ENCODE measurements around the gene ARFGAP1.

ARFGAP1 gene

GRCh38 chr20:63293871-63294535 lies 21.4 kb downstream of the ARFGAP1 start:
- peaks cover 0 to 61% (median 11%) of the 10 kb centered on the region in 5 experiments for H3K27me3 ChIP-seq (replicated peaks in 2 of 5; ENCODE audit: control insufficient read depth in 4 of 5, insufficient read depth in 5 of 5, low read length in 4 of 5)
- no peak overlapping the region for H3K27ac ChIP-seq (ENCODE audit: insufficient read depth in 1 of 2, low read depth in 1 of 2, low read length in 2 of 2, poor library complexity in 1 of 2, severe bottlenecking in 2 of 2)
- ChIA-PET POLR2A (no interaction called here), CTCF (interaction anchor here (1.1 to 1.6 kb wide), 2 partner anchors 28 to 70 kb away, joined by 3 to 4 read pairs; no protein-coding TSS in a partner anchor)
- WGBS (ENCODE audit: insufficient coverage) = 91% methylated on average over 11 of the region's 22 CpGs
- H3K4me1 ChIP-seq (ENCODE audit: control extremely low read depth in 1 of 4, control insufficient read depth in 4 of 4, insufficient read depth in 4 of 4, low read length in 3 of 4) = peaks cover 0 to 1% (median 0%) of the 10 kb centered on the region in 4 experiments
- H3K36me3 ChIP-seq (ENCODE audit: control insufficient read depth in 4 of 4, insufficient read depth in 4 of 4, low read length in 3 of 4) = peaks cover 0 to 4% (median 2%) of the 10 kb centered on the region in 4 experiments
- no peak for DNase-seq
- H3K9me3 ChIP-seq (ENCODE audit: control extremely low read depth in 1 of 5, control insufficient read depth in 4 of 5, insufficient read depth in 2 of 5, low read depth in 1 of 5, low read length in 4 of 5) = no peaks in the 10 kb centered on the region
- no peak overlapping the region for H3K4me3 ChIP-seq (ENCODE audit: control insufficient read depth in 1 of 7, extremely low read depth in 1 of 7, insufficient read depth in 4 of 7, low read depth in 2 of 7, low read length in 6 of 7)

DNA sequence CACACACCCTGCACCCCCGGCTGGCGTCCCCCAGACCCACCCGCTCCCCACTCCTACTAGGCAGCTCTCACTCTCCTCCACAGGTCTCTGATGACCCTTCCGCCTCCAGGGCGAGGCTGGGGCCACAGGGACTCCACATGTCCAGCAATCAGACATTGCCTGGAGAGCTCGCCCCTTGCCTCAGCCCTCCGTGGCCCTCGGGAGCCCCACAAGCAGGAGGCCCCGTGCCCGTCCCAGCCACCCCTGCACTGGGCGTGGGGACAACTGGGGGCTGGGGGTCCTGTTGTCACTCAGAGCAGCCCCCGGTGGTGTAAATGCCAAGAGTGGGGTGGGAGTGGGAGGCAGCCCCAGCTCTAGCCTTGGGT lies 21.9 kb downstream of the ARFGAP1 start:
- WGBS (ENCODE audit: insufficient coverage) = 90% methylated on average over 12 of the region's 12 CpGs
- peaks cover 0 to 67% (median 11%) of the 10 kb centered on the region in 5 experiments for H3K27me3 ChIP-seq (replicated peaks in 2 of 5; ENCODE audit: control insufficient read depth in 4 of 5, insufficient read depth in 5 of 5, low read length in 4 of 5)
- no peak for DNase-seq
- H3K9me3 ChIP-seq (ENCODE audit: control extremely low read depth in 1 of 5, control insufficient read depth in 4 of 5, insufficient read depth in 2 of 5, low read depth in 1 of 5, low read length in 4 of 5) = no peaks in the 10 kb centered on the region
- H3K27ac ChIP-seq (ENCODE audit: insufficient read depth in 1 of 2, low read depth in 1 of 2, low read length in 2 of 2, poor library complexity in 1 of 2, severe bottlenecking in 2 of 2) = no peak overlapping the region
- peaks cover 0 to 1% (median 0%) of the 10 kb centered on the region in 4 experiments for H3K4me1 ChIP-seq (ENCODE audit: control extremely low read depth in 1 of 4, control insufficient read depth in 4 of 4, insufficient read depth in 4 of 4, low read length in 3 of 4)
- no peak overlapping the region for H3K4me3 ChIP-seq (ENCODE audit: control insufficient read depth in 1 of 7, extremely low read depth in 1 of 7, insufficient read depth in 4 of 7, low read depth in 2 of 7, low read length in 6 of 7)
- ChIA-PET POLR2A (no interaction called here), CTCF (interaction anchor here (1.1 to 1.6 kb wide), 2 partner anchors 28 to 70 kb away, joined by 3 to 4 read pairs; no protein-coding TSS in a partner anchor)
- H3K36me3 ChIP-seq (ENCODE audit: control insufficient read depth in 4 of 4, insufficient read depth in 4 of 4, low read length in 3 of 4) = no peaks in the 10 kb centered on the region

DNA sequence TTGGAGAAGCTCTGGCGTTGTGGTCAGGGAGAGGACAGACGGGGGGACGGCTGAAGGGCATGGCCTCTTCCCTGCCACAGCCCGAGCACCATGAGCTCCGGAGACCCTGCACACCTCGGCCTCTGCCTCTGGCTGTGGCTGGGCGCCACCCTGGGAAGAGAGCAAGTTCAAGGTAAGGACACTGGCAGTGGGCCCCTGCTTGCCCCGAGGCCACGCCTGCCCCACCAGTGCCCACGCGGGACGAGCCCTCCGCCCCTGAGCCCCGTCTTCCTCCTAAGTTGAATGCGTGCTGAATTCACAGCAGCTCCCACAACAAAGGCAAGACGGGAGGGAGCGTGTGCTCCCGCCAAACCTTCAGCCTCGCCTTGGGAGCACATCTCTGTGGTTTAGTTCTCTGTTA lies 22.4 kb downstream of the ARFGAP1 start:
- H3K4me1 ChIP-seq (ENCODE audit: control extremely low read depth in 1 of 4, control insufficient read depth in 4 of 4, insufficient read depth in 4 of 4, low read length in 3 of 4) = peaks cover 0 to 1% (median 0%) of the 10 kb centered on the region in 4 experiments
- DNase-seq = no peak
- H3K36me3 ChIP-seq (ENCODE audit: control insufficient read depth in 4 of 4, insufficient read depth in 4 of 4, low read length in 3 of 4) = no peaks in the 10 kb centered on the region
- ChIA-PET CTCF (interaction anchor here (1.1 to 1.3 kb wide), 2 partner anchors 15 to 29 kb away, joined by 3 to 4 read pairs; no protein-coding TSS in a partner anchor), POLR2A (no interaction called here)
- H3K27me3 ChIP-seq (replicated peaks in 2 of 5; ENCODE audit: control insufficient read depth in 4 of 5, insufficient read depth in 5 of 5, low read length in 4 of 5) = peaks cover 0 to 67% (median 11%) of the 10 kb centered on the region in 5 experiments
- WGBS (ENCODE audit: insufficient coverage) = 65% methylated on average over 16 of the region's 19 CpGs
- no peak overlapping the region for H3K4me3 ChIP-seq (ENCODE audit: control insufficient read depth in 1 of 7, extremely low read depth in 1 of 7, insufficient read depth in 4 of 7, low read depth in 2 of 7, low read length in 6 of 7)
- H3K9me3 ChIP-seq (ENCODE audit: control extremely low read depth in 1 of 5, control insufficient read depth in 4 of 5, insufficient read depth in 2 of 5, low read depth in 1 of 5, low read length in 4 of 5) = no peaks in the 10 kb centered on the region
- H3K27ac ChIP-seq (ENCODE audit: insufficient read depth in 1 of 2, low read depth in 1 of 2, low read length in 2 of 2, poor library complexity in 1 of 2, severe bottlenecking in 2 of 2) = no peak overlapping the region

GRCh38 chr20:63295422-63295821 lies 22.8 kb downstream of the ARFGAP1 start:
- POLR2A ChIA-PET = no interaction called here

DNA sequence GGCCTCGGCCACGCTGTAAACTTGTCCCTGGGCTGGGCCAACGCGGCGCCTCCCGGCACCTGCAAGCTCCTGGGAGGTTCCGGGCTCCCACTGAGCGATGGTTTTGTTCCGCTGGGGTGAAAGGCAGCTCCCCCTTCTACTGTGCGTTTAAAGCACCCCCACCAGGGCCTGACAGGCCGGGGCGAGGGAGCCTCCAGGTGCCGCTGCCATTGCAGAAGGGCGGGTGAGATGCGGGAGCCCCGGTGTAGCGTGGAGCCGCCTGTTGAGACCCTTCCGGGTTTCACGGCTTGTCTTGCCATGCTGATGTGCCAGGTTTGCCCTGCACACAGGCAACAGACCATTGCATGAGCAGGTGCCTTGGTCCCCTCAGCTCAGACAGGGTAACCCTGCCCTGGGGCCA lies 23.2 kb downstream of the ARFGAP1 start:
- H3K27ac ChIP-seq (ENCODE audit: insufficient read depth in 1 of 2, low read depth in 1 of 2, low read length in 2 of 2, poor library complexity in 1 of 2, severe bottlenecking in 2 of 2) = no peak overlapping the region
- no peaks in the 10 kb centered on the region for H3K36me3 ChIP-seq (ENCODE audit: control insufficient read depth in 4 of 4, insufficient read depth in 4 of 4, low read length in 3 of 4)
- no peak overlapping the region for H3K4me3 ChIP-seq (ENCODE audit: control insufficient read depth in 1 of 7, extremely low read depth in 1 of 7, insufficient read depth in 4 of 7, low read depth in 2 of 7, low read length in 6 of 7)
- peaks cover 0 to 1% (median 0%) of the 10 kb centered on the region in 4 experiments for H3K4me1 ChIP-seq (ENCODE audit: control extremely low read depth in 1 of 4, control insufficient read depth in 4 of 4, insufficient read depth in 4 of 4, low read length in 3 of 4)
- no peaks in the 10 kb centered on the region for H3K9me3 ChIP-seq (ENCODE audit: control extremely low read depth in 1 of 5, control insufficient read depth in 4 of 5, insufficient read depth in 2 of 5, low read depth in 1 of 5, low read length in 4 of 5)
- ChIA-PET CTCF (interaction anchor here (1.1 to 1.3 kb wide), 2 partner anchors 15 to 73 kb away, joined by 3 to 4 read pairs; no protein-coding TSS in a partner anchor), POLR2A (no interaction called here)
- no peak for DNase-seq
- 8% methylated on average over 18 of the region's 20 CpGs for WGBS (ENCODE audit: insufficient coverage)
- peaks cover 0 to 68% (median 11%) of the 10 kb centered on the region in 5 experiments for H3K27me3 ChIP-seq (replicated peaks in 2 of 5; ENCODE audit: control insufficient read depth in 4 of 5, insufficient read depth in 5 of 5, low read length in 4 of 5)

More at GRCh38 chr20:63295422-63295821, 22.8 kb downstream of the ARFGAP1 start:
- CTCF ChIA-PET = interaction anchor here (1.3 kb wide), 1 partner anchor 15 kb away, joined by 4 read pairs; no protein-coding TSS in a partner anchor
- peaks cover 0 to 67% (median 11%) of the 10 kb centered on the region in 5 experiments for H3K27me3 ChIP-seq (replicated peaks in 2 of 5; ENCODE audit: control insufficient read depth in 4 of 5, insufficient read depth in 5 of 5, low read length in 4 of 5)
- no peak for DNase-seq
- H3K36me3 ChIP-seq (ENCODE audit: control insufficient read depth in 4 of 4, insufficient read depth in 4 of 4, low read length in 3 of 4) = no peaks in the 10 kb centered on the region
- 24% methylated on average over 16 of the region's 17 CpGs for WGBS (ENCODE audit: insufficient coverage)
- no peak overlapping the region for H3K27ac ChIP-seq (ENCODE audit: insufficient read depth in 1 of 2, low read depth in 1 of 2, low read length in 2 of 2, poor library complexity in 1 of 2, severe bottlenecking in 2 of 2)
- H3K4me1 ChIP-seq (ENCODE audit: control extremely low read depth in 1 of 4, control insufficient read depth in 4 of 4, insufficient read depth in 4 of 4, low read length in 3 of 4) = peaks cover 0 to 1% (median 0%) of the 10 kb centered on the region in 4 experiments
- no peak overlapping the region for H3K4me3 ChIP-seq (ENCODE audit: control insufficient read depth in 1 of 7, extremely low read depth in 1 of 7, insufficient read depth in 4 of 7, low read depth in 2 of 7, low read length in 6 of 7)
- H3K9me3 ChIP-seq (ENCODE audit: control extremely low read depth in 1 of 5, control insufficient read depth in 4 of 5, insufficient read depth in 2 of 5, low read depth in 1 of 5, low read length in 4 of 5) = no peaks in the 10 kb centered on the region

DNA sequence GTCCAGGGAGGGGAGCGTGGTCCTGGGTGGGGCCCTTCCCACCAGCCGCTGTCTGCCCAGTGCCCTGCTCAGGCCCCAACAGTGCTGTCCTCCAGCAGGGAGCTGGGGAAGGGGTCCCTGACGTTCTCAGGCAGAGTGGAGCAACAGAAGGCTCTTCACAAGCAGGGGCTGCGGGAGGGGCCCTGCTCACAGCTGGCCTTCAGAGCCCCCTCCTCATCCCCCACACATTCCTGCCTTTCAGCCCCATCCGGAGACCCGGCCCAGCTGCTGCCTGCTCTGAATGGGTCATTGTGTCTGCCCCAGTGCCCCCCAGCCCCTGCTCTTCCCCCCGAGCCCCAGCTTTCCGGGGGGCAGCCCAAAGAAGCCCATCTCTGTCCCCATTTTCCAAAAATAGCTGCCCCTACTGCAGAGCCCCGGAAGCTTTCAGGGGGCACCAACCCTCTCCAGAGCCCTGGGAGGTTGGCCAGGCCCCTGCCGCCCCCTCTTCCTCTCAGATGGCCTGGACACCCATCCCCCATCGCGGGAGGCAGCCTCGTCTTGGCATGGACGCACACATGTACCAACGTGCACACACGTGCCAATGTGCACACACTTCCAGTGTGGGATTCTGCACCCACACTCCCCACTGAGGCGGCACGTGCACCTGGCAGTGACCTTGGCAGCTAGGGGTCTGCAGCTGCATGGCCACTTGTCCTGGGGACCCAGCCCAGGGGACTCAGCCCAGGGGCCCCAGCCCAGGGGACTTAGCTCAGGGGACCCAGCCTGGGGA lies 24.1 kb downstream of the ARFGAP1 start:
- peaks cover 0 to 1% (median 0%) of the 10 kb centered on the region in 4 experiments for H3K4me1 ChIP-seq (ENCODE audit: control extremely low read depth in 1 of 4, control insufficient read depth in 4 of 4, insufficient read depth in 4 of 4, low read length in 3 of 4)
- peaks cover 0 to 69% (median 11%) of the 10 kb centered on the region in 5 experiments for H3K27me3 ChIP-seq (replicated peaks in 2 of 5; ENCODE audit: control insufficient read depth in 4 of 5, insufficient read depth in 5 of 5, low read length in 4 of 5)
- whole genome bisulfite sequencing (ENCODE audit: insufficient coverage) = 67% methylated on average over 13 of the region's 18 CpGs
- DNase-seq = no peak
- ChIA-PET POLR2A (no interaction called here), CTCF (interaction anchor here (1.1 to 1.5 kb wide), 3 partner anchors 9 to 74 kb away, joined by 3 to 4 read pairs (median 4); no protein-coding TSS in a partner anchor)
- peaks cover 0 to 6% (median 0%) of the 10 kb centered on the region in 5 experiments for H3K9me3 ChIP-seq (ENCODE audit: control extremely low read depth in 1 of 5, control insufficient read depth in 4 of 5, insufficient read depth in 2 of 5, low read depth in 1 of 5, low read length in 4 of 5)
- H3K27ac ChIP-seq (ENCODE audit: insufficient read depth in 1 of 2, low read depth in 1 of 2, low read length in 2 of 2, poor library complexity in 1 of 2, severe bottlenecking in 2 of 2) = no peak overlapping the region
- no peaks in the 10 kb centered on the region for H3K36me3 ChIP-seq (ENCODE audit: control insufficient read depth in 4 of 4, insufficient read depth in 4 of 4, low read length in 3 of 4)
- H3K4me3 ChIP-seq (ENCODE audit: control insufficient read depth in 1 of 7, extremely low read depth in 1 of 7, insufficient read depth in 4 of 7, low read depth in 2 of 7, low read length in 6 of 7) = no peak overlapping the region
